NCI-H2171 treated with DMSO at 0.1 percent for 48 hours (cell line): ENCODE measurements around the gene SIGLEC5.

Experiments used
- DNase-seq: peaks from one replicate; lab custom pipeline; 2025; lab: John Stamatoyannopoulos, UW

The SIGLEC5 gene

DNA sequence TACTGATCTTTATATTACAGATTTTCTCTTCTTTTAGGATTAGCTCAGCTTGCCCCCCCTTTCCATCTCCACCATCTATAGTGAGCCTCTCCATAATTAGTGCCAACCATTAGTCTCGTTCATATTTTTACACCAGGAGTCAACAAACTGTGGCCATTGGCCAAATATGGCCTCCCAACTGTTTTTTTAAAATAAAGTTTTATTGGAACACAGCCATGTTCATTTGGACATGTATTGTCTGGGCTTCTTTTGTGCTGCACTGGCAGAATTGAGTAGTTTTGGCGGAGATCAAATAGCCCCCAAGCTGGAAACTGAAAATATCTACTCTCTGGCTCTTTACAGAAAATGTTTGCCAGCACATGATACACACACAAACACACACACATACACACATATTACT is 40.7 kb downstream of the SIGLEC5 start:
- DNase-seq: no peak

DNA sequence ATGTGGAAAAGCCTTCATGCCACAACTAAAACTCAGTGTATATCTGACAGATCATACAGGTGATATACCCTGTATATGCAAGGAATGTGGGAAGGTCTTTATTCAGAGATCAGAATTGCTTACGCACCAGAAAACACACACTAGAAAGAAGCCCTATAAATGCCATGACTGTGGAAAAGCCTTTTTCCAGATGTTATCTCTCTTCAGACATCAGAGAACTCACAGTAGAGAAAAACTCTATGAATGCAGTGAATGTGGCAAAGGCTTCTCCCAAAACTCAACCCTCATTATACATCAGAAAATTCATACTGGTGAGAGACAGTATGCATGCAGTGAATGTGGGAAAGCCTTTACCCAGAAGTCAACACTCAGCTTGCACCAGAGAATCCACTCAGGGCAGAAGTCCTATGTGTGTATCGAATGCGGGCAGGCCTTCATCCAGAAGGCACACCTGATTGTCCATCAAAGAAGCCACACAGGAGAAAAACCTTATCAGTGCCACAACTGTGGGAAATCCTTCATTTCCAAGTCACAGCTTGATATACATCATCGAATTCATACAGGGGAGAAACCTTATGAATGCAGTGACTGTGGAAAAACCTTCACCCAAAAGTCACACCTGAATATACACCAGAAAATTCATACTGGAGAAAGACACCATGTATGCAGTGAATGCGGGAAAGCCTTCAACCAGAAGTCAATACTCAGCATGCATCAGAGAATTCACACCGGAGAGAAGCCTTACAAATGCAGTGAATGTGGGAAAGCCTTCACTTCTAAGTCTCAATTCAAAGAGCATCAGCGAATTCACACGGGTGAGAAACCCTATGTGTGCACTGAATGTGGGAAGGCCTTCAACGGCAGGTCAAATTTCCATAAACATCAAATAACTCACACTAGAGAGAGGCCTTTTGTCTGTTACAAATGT is 42.7 kb downstream of the SIGLEC5 start:
- DNase-seq: no peak

DNA sequence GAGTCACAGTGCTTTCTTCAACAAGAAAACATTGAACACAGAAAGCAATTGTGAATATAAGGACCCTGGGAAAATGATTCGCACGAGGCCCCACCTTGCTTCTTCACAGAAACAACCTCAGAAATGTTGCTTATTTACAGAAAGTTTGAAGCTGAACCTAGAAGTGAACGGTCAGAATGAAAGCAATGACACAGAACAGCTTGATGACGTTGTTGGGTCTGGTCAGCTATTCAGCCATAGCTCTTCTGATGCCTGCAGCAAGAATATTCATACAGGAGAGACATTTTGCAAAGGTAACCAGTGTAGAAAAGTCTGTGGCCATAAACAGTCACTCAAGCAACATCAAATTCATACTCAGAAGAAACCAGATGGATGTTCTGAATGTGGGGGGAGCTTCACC is 43.4 kb downstream of the SIGLEC5 start:
- DNase-seq: no peak

DNA sequence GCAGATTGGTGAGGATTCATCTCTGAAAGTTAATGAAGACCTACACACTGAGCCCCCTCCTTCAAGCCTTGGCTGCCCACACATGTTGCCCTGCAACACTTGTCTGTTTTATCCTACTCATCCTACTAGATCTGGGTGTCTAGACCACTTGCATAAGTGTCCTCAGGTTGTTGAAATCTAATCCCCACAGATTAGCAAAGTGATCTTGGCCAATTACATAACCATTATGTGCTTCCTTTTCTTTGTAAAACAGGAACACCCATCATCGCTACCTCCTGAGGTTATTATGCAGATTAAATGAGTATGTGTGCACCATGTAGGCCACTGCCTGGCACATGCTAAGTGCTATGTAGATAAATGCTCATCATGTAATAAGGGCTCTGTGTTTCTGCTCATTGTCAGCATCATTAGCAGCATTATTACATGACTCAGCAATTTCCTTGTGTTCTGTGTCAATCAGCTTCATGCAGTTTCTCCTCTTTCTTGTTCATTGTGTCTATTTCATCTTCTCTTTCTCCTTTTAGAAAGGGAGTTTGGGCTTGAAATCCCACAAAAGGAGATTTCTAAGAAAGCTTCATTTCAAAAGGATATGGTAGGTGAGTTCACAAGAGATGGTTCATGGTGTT is 44.0 kb downstream of the SIGLEC5 start:
- DNase-seq: no peak

DNA sequence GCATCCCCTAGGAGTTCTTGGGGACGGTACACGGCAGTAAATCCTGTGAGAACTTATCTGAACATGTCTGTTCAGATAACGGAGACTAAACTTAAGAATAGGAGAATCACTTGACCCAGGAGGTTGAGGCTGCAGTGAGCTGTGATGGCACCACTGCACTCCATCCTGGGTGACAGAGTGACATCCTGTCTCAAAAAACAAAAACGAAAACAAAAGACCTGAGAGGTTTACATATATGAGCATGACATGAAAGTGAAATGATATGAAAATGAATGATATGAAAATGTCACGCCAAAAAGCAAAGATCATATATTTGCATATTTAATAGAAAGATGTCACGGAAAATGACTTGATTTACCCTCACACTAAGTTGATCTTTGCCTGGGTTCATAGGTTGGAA is 53.4 kb downstream of the SIGLEC5 start:
- no peak for DNase-seq

DNA sequence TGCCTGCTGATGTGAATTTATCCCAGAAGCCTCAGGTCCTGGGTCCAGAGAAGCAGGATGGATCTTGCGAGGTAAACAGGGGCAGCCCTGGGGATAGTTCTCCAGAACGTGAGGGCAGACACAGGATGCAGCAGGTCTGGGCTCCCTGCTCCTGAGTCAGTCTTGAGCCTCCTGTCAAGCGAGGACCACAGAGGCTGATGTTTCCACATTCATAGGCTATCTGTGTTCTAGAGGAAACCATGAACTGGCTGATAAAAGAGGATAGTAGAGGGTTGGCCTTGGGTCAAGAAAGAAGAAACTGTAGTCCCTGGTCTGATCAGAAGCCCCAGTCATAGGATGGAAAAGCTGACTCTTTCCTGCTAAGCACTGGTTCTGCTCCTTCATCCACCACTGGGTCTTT is 56.9 kb downstream of the SIGLEC5 start:
- no peak for DNase-seq

DNA sequence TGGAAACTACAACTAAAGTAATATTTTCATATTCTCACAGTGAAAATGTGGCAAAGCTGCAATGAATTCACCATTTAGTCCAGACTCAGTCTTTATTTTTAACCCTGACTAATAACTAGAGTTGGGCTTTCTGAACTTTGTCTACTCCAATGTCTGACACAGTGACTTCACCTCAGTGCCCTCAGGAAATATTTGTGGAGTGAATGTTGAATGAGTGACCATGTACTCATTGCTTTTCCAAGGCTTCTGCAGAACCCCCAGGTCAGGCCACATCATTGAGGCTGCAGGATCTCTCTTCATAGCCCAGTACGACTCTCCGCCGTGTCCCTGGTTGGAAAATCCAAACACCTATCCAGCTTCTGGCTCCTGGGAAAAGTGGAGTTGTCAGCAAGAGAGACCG is 57.3 kb downstream of the SIGLEC5 start:
- no peak for DNase-seq

DNA sequence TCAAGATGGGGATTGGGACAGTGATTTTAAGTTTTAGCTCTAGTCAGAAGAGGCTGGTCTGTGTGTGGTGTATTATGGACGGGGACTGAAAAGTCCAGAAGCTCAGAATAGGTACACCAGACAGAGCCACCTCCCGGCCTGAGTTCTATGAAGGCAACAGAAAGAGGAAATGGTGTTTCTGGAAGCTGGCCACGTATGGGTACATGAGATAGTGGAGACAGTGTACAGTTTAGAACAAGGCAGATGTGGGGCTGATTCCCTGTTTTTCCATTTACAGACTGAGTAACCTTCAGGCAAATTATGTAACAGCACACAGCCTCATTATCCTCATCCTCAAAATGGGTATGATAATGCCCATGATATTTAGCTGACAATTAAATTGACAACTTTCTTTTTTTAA is 57.8 kb downstream of the SIGLEC5 start:
- no peak for DNase-seq

DNA sequence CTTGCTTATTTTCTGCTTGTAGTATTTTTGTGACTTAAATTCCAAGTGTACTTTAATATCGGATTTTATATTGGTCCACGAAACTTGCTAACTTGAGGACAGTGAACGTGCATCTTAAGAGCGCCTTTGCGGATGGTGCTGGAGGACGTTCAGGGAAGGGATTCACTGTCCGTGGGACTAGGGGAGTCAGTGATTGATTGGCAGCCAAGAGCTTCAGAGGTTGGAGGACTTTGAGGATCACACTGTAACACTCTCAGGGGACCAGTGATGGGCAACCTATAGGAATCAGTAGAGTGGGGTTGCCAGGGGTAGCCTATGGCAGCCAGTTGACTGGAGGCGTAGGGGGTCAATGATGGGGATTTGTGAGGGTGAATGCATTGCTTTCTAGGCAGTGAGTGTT is 58.6 kb downstream of the SIGLEC5 start:
- no peak for DNase-seq

DNA sequence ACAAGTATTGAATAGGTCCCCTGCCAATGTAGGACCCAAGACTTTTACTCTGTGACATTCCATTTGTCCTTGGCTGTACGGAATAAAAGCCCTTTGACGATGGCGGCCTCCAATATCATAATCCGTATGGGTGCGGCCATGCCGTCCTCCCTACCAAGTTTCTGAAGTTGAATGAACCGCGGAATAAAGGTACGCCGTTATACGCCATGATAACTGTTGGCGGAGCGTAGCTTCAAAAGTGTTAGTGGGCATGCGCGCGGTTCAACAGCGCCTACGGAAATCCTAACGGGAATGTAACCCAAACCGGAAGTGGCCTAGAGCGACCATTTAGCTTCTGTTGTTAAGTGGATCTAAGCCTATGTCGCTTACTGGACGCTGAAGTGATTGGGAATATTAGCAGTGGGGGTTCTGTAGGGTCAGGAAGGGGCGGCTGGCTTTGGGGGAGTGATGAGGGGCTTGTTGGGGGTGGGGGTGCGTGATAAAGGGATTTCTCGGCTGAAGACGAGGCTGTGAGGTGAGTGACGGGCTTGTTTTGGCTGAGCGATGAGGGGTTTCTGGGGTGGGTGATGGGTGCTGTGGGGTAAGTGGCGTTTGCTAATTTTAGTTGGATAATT is 59.1 kb downstream of the SIGLEC5 start, which contains the start of gene ZNF175:
TSS of gene ZNF175 (plus strand) at position 322 of the 614 bp plus-strand sequence. CDS start 2,047 bp downstream, outside the sequence.
- peak; percentile 97 for DNase-seq

DNA sequence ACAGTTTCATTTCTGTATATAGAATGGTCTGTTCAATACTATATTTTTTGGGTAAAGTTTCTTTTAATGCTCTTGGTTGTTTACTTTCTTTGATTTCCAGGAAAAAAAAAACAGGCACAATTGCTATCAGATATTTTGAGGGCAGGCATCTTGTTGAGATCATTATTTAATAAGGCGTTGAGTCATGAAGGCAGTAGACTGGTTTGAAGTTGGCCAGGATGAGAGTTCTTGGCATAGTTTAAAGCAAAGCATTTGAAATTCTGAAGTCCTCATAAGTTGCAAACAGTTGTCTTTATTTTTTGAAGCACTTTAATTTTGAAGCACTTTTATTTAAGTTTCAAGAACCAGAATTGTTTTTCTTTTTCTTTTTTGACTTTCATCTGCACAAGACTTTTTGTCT is 61.7 kb downstream of the SIGLEC5 start:
- no peak for DNase-seq

DNA sequence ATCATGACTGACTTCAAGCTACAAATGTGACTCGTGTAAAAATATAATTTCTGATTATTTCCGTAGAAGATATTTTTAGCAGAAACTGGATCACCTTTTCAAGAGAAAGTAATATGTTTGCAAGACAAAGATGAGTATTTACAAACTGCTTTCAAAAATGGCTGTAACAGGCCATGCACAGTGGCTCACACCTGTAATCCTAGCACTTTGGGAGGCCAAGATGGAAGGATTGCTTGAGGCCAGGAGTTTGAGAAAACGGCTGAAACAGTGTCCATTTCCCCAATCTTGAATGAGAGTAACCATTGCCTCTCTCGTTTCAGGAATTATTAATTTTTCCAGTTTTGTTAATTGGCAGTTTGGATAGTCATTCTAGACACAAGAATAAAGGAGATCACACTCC is 62.6 kb downstream of the SIGLEC5 start:
- no peak for DNase-seq

DNA sequence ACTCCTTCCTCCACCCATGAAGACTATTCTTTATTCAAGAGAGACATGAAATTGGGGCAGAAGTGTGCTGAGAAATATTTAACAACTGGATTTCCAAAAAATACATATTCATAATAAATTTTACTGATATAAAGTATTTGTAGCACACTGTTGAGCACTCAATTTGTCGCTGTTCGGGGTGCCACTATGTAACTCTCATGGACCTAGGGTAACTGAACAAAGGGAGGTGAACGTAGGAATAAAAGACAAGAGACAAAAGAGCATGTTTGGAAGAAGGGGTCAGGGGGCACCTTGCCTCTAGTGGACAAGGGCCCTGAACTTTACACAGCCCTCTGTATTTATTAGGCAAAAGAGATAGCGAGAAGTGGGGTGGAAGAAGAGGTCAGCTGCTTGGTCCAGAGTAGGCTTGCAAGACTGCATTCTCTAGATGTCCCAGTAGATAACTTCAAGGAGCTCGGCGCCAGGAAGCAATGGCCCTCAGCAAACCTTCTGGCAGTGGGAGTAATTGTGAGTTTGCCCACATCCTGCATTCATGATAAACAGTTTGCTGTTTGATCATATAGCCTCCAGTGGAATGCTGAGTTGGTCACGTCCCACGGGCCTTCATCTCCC is 63.6 kb downstream of the SIGLEC5 start:
- DNase-seq: no peak

DNA sequence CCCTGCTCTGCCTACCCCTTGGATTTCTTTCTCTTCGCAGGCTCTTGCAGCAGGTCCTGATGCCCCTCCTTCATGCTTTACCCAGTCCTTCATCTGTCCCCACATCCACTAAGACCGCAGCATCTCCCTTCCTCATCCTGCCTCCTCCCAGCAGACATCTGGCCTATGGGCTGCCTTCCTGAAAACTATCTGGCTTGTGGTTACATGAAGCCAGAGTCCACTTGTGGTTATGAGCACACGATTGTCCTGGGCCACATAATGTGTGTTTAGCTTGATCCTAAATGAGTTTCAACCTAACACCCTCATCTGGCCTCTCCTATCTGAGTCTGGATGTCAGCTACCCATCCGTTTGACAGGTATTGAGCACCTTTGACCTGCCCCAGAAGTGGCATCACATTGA is 64.6 kb downstream of the SIGLEC5 start:
- no peak for DNase-seq

DNA sequence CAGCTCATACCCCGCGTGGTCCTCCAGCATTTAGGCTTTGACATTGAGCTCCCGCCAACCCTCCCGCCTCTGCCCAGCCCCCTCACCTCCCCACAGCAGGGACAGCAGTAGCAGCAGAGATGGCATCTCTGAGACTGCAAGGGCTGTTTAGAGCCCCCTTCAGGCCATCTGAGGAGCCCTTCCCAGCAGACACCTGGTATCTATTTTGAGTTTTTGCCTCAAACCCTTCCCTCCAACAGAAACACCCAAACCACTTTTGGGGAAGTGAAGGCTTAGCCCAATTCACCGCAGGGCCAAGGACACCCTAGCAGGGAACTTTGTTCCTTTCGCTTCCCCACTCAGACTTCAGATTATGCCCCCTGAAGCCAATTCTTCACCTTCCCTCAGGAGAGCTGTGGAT is 65.4 kb downstream of the SIGLEC5 start:
- DNase-seq: no peak
